ENCODE data around the gene GOLGB1. TPM values are rescaled to one million over a fixed set of nuclear protein-coding genes. Genes with fewer than 3 reads are reported as not detected.

The GOLGB1 gene
- polyA plus RNA-seq, 3 donors: 1.2 to 7.1 (median 1.7) TPM

DNA sequence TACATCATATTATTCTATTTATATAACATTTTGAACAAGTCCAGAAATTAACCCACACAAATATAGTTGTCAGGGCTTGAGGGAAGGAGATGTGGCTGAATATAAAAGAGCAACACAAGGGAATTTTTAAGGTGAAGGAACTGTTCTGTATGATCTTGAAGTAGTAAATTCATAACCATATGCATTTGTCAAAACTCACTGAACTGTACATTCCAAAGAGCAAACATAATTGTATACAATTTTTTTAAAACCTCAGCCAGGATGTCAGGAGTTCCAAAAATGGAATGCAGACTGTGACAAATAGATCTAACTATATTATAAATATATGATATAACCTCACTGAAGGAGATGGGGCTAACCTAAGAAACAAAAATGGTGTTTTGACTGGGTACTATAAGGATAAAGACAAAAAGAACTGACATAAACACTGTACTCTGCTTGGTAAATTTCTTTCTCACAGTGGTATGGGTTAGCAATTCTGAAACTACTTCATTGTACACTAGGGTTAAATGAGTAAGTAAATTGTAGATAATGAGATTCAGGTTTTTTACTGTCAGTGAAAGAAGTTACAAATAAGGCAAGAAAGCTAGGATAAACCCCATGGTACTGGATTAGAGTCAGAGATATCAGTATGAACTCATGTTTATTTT, 14.4 kb downstream of the GOLGB1 start:
- Histone ChIP-seq H3K4me3 (replicated peaks in 1 of 3; ENCODE audit: low read depth in 2 of 3, low read length in 3 of 3) (no peak overlapping the region), H3K27me3 (ENCODE audit: control insufficient read depth in 2 of 2, insufficient read depth in 2 of 2, low read length in 2 of 2) (no peaks in the 10 kb centered on the region), H3K36me3 (replicated peaks in 1 of 2; ENCODE audit: control insufficient read depth in 1 of 2, insufficient read depth in 2 of 2, low read length in 2 of 2) (peaks cover 5 to 28% of the 10 kb centered on the region in 2 donors), H3K27ac (ENCODE audit: low read depth in 1 of 2, low read length in 2 of 2) (no peak overlapping the region), H3K79me2 (ENCODE audit: insufficient read depth, low read length) (peaks cover 84% of the 10 kb centered on the region), H3K9ac (ENCODE audit: insufficient read depth, low read length, poor library complexity, severe bottlenecking) (no peak overlapping the region), H2AFZ (ENCODE audit: insufficient read depth, low read depth, low read length, poor library complexity, severe bottlenecking) (no peak overlapping the region), H3K4me2 (replicated peaks; ENCODE audit: extremely low read depth, low read length, poor library complexity, severe bottlenecking) (no peak overlapping the region), H3K4me1 (ENCODE audit: control insufficient read depth in 1 of 2, insufficient read depth in 2 of 2, low read length in 2 of 2) (no peaks in the 10 kb centered on the region), H4K20me1 (ENCODE audit: insufficient read depth, low read length) (peaks cover 49% of the 10 kb centered on the region), H3K9me3 (replicated peaks in 1 of 2; ENCODE audit: control insufficient read depth in 1 of 2, insufficient read depth in 1 of 2, low read length in 2 of 2) (no peaks in the 10 kb centered on the region)
- H3K36me3 Mint-ChIP-seq: peaks cover 20 to 32% of the 10 kb centered on the region in 2 donors
- no peak overlapping the region for H3K27ac Mint-ChIP-seq
- H3K27me3 Mint-ChIP-seq (ENCODE audit: low read depth in 3 of 3): no peaks in the 10 kb centered on the region
- intact Hi-C loops (cut with micrococcal nuclease): no loop called here
- H3K9me3 Mint-ChIP-seq: peaks cover 0 to 2% (median 0%) of the 10 kb centered on the region in 7 donors
- no peak for DNase-seq
- no peak for TF ChIP-seq CTCF (IDR thresholded peaks at IDR 0.05)
- no peak overlapping the region for H3K4me3 Mint-ChIP-seq
- H3K4me1 Mint-ChIP-seq: peaks cover 3% of the 10 kb centered on the region

- Histone ChIP-seq H3K79me2 (ENCODE audit: insufficient read depth, low read length) (peaks cover 46% of the 10 kb centered on the region), H3K9me3 (replicated peaks in 1 of 2; ENCODE audit: control insufficient read depth in 1 of 2, insufficient read depth in 1 of 2, low read length in 2 of 2) (no peaks in the 10 kb centered on the region), H3K27me3 (ENCODE audit: control insufficient read depth in 2 of 2, insufficient read depth in 2 of 2, low read length in 2 of 2) (no peaks in the 10 kb centered on the region), H3K27ac (ENCODE audit: low read depth in 1 of 2, low read length in 2 of 2) (no peak overlapping the region), H3K9ac (ENCODE audit: insufficient read depth, low read length, poor library complexity, severe bottlenecking) (no peak overlapping the region), H2AFZ (ENCODE audit: insufficient read depth, low read depth, low read length, poor library complexity, severe bottlenecking) (no peak overlapping the region), H3K4me2 (replicated peaks; ENCODE audit: extremely low read depth, low read length, poor library complexity, severe bottlenecking) (no peak overlapping the region), H4K20me1 (ENCODE audit: insufficient read depth, low read length) (peaks cover 24% of the 10 kb centered on the region), H3K4me3 (replicated peaks in 1 of 3; ENCODE audit: low read depth in 2 of 3, low read length in 3 of 3) (no peak overlapping the region), H3K4me1 (ENCODE audit: control insufficient read depth in 1 of 2, insufficient read depth in 2 of 2, low read length in 2 of 2) (no peaks in the 10 kb centered on the region), H3K36me3 (replicated peaks in 1 of 2; ENCODE audit: control insufficient read depth in 1 of 2, insufficient read depth in 2 of 2, low read length in 2 of 2) (peaks cover 33 to 50% of the 10 kb centered on the region in 2 donors)
- no peak overlapping the region for H3K27ac Mint-ChIP-seq
- intact Hi-C loops (cut with micrococcal nuclease): no loop called here
- WGBS (ENCODE audit: insufficient coverage): 100% methylated on average over 4 of the region's 8 CpGs
- TF ChIP-seq CTCF (IDR thresholded peaks at IDR 0.05): no peak
- DNase-seq: no peak
- H3K9me3 Mint-ChIP-seq: no peaks in the 10 kb centered on the region
- H3K4me1 Mint-ChIP-seq: no peaks in the 10 kb centered on the region
- no peaks in the 10 kb centered on the region for H3K27me3 Mint-ChIP-seq (ENCODE audit: low read depth in 3 of 3)
- peaks cover 34 to 45% of the 10 kb centered on the region in 2 donors for H3K36me3 Mint-ChIP-seq
- H3K4me3 Mint-ChIP-seq: no peak overlapping the region
Measured at GRCh38 chr3:121730940-121731687, 18.4 kb downstream of the GOLGB1 start.
